ENCODE results near the gene DCDC1.

Gene DCDC1, protein sequence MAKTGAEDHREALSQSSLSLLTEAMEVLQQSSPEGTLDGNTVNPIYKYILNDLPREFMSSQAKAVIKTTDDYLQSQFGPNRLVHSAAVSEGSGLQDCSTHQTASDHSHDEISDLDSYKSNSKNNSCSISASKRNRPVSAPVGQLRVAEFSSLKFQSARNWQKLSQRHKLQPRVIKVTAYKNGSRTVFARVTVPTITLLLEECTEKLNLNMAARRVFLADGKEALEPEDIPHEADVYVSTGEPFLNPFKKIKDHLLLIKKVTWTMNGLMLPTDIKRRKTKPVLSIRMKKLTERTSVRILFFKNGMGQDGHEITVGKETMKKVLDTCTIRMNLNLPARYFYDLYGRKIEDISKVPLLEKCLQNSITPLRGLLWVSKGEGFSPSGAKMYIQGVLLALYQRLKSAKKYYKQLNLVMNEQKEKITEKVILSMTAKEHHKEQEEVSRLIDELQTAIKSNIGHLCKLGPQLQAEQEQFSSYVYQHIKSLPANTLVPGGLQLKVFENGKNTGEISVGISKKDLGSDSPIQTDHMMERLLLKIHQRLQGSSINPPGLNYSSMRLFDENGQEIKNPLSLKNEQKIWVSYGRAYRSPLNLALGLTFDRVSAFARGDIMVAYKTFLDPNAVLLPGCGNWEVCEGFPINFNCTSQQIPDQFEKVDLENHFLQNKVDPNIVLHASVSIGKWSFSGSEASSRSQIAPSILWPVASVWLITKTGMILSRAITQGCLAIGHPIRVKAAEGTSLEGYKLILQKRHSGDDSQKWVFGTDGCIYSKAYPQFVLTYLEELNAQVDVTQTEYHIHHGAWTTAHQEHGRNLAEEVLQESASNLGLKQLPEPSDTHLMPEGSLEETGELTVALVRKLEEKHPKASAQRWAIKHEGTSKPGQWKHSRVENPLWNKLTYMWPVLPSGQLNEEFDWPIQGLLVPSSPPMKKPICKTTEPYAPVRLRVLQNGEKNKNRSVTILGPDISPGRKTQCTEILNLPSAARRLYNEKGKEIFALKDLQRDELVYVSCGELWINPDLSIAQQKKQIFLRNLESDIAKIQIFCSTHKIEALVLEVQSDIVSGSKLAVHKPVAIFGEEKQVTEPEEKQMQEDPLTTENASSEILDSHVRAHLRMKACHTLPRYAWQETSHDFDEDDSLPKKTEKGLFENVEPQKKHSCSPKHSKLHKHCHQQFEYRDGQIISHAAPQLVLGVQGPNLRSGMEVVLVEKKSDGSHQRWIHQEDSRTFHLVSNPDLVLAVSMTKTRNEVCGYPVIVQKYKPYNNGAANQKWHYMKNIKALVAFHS (N-terminal part only)

DNA sequence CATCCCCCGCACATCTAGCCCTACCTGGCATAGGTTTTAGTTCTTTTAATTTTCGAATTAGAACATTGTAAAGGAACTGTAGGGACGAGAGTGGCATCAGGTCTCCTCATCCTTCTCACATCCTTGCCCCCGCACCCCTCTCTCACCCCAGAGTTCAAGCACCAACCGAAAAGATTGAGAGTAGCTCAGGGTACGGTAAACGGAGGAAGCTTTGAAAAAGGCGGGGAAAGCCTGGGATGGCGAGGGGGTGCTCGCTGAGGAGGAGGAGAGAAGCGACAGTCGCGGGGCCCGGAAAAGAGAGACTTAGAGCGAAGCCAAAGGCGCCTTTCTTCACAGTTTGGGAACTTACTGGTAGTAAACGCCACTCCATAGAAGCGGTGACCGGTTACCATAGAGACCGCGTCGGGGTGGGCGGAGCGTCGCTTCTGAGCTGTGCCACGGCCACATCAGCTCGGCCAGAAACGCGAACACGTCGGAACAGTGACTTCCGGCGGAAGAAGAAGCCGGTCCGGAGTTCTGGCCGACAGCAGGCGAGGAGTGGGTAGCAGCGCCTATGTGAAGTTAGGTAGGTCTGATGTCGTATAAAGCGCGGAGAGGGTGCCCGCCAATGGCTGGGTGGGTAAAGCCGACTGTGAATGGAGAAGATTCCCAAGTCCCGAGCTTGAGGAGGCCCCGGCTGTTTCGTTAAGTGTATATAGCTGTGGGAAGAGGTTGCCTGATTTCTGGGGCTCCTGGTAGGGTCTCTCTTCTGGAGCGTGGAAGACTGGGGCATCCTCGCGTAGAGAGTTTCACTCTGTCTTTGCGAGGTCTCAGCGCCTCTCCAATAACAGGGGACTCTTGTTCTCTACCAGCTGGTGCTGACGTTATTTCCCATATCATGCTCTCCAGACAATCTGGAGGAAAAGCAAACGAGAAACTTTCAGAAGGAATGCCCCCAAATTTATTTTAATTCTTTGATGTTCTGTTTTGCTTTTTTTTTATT is at the start of gene DCDC1, which contains the start of gene DNAJC24:
TSS of gene DCDC1 (minus strand) at position 392 of the 982 bp plus-strand sequence. CDS start 41,459 bp downstream, outside the sequence.
TSS of gene DNAJC24 (plus strand) at position 513 of the 982 bp plus-strand sequence. CDS start 889 bp downstream, outside the sequence.
- peak; percentile 96 for DNase-seq

DNA sequence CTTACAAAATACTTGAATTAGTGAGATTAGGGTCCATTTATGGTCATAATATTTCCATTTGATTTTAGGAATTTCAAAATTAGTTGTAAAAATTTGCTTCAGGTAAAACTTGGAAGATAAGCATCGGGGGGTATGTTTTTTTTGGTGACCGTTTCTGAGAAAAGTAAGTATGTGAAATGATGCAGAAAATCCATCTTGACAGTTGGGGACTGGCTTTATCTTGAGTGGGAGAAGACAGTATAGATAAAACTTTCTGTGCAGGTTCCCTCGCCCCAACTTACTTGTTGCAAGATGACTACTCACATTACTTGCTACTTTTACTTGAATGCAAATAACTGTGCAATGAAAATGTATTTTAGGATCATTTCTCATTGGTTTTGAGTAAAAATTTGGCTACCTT is 49.6 kb upstream of the DCDC1 start:
- DNase-seq, result no peak

DNA sequence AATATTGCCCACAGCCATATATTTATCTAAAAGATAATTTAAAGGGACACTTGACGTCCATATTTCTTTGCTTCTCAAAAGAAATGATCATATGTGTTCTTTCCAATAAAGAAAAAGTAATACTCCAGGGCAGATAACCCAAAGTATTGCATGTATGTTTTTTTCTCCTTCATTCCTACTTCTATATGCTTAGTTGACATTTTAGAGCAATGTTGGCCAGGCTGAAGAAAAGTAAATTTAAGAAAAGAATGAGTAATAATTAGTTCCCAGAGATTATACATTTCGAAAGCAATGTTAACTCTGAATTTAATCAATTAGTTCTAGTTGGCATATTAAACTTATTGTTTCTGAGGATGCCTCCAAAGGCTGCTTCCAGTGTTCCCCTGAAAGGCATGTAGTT is 48.3 kb upstream of the DCDC1 start:
- DNase-seq, result no peak

DNA sequence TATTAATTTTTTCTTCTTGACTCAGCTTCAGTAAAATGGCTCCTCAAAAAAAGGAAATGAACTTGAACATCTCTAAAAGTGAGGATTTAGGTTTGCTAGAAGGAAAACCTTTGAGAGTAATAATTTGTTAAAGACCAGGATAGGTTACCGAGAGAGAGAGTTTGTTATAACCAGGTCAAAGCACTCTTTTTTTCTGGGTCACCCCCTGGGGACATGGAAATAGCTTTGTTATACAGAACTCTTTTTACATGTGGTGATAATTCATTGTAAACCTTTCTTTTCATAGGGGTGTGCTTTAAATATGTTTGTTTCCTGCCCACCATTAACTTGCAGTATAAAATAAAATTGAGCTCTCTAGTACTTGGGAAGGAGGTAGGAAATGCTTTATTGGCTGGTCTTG is 47.8 kb upstream of the DCDC1 start:
- DNase-seq, result no peak

DNA sequence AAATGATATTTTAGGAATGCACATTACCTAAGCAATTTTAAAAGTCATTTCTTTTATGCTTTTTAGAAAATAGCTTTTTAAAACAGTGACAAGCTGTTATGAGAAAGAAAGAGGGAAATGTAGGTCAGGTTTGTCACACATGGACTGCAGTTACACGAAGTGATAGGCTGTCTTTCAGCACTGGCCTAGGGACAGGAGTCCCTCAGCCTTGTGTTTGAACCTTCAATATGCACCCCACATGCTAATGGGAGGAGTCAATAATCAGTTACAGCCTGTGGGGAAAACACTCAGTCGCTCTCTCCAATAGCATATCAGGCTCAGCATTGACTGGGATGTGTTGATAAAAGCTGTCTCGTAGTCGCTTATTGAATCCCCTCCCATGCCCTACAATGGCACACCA is 45.9 kb upstream of the DCDC1 start:
- DNase-seq, result no peak

DNA sequence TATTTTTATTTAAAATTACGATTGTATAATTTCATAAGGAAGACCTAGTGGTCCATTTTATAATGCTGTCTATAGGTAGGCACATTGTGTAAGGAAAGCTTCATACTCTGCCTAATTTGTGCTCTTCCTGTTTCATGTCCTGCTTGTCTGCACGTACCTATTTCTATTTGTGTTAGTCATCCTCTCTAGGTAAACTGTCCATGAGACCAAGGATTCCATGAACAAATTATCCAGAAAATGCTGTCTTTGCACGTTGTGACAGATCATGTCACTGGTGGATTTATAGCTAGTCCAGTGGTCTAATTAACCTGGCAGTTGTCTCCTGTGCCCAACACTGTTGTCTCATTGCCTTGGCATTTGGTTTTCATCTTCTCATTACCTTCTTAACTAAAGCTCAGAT is 44.8 kb upstream of the DCDC1 start:
- no peak for DNase-seq

DNA sequence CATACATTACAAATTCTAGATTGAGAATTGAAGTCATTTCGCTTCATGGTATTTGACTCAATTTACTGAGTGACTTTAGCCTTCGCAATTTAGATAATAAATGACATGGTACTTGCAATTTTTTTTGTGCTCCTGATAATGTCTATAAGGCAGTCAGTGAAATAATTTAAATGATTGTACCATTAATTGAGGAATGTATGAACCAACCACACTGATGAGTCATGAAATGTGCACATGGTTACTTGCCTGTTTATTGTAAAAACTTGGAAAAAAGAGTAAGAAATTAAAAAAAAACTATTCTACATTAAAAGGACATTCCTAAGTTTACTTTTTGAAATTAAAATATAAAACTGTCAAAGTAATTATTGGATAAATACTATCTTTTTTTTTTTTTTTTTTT is 43.4 kb upstream of the DCDC1 start:
- DNase-seq, result no peak

DNA sequence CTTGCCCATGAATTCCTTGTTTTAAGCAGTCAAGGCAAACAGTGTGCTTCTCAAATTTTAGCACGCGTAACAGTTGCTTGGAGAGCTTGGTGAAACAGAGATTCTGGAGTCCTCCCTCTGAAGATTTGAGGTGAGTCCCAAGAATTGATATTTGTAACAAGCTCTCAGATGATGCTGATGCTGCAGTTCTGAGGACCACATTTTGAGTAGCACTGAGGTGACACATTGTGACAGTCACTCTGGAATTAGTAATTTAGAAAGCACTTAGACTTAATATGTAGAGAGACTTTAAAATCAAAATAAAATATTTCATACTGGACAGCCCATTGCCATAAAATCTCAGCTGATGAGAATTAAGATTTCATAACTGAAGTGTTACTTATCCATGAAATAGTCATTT is 38.7 kb upstream of the DCDC1 start:
- no peak for DNase-seq

DNA sequence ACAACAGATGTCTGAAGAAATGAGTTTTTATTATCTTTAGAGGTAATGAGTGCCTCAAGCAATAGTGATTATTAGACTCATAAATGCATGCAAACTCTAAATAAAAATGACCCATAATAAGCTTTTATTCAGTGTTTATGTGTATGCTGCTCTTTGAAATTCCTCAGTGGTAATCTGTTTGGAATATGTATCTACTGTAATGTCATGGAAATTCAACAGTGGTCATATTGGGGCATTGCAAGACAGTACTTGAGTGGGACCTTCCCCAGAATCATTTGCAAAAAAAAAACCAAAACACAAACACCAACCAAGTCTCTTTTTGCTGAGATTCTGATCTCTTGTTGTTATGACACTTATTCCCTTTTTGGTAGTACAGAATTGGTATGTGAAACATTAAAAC is 35.1 kb upstream of the DCDC1 start:
- no peak for DNase-seq

DNA sequence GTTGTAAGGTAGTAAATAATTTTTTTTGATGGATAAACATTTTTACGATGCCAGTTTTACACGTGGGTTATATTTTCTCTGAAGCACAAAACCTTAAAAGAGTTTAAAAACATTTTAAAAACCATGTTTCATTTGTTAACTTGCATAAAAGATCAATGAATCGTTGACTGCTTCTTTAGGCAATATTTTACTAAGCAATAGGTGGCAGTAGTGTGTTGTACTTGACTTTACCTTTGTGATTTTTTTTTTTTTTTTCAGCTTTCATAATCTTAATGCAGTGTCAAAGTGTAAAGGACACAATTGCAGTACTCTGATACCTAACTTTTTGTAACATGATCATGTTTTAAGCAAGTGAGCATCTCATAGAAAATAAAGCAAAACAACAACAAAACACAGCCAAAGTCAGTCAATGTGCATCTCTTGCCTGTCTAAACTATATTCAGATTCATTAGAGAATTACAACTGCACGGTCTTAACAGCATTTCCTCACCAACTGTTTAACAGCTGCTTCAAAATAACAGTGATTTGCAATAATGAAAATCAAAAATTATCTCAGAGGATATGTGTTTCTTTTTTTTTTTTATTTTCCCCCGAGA is 27.8 kb upstream of the DCDC1 start:
- DNase-seq, result peak; percentile 73

DNA sequence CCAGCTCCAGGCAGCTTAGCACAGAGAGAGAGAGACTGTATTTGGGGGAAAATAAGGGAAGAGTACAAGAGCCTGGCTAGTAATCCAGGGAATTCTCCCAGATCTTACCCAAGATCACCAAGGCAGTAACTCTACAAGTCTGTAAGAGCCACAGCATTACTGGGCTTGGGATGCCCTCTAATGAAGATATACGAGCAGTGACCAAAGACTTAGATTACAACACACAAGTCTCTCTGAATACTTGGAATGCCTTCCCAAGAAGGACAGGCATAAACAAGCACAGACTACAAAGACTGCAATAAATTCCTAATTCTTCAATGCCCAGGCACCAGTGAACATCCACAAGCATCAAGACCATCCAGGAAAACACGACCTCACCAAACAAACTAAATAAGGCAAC is 17.8 kb upstream of the DCDC1 start:
- no peak for DNase-seq

DNA sequence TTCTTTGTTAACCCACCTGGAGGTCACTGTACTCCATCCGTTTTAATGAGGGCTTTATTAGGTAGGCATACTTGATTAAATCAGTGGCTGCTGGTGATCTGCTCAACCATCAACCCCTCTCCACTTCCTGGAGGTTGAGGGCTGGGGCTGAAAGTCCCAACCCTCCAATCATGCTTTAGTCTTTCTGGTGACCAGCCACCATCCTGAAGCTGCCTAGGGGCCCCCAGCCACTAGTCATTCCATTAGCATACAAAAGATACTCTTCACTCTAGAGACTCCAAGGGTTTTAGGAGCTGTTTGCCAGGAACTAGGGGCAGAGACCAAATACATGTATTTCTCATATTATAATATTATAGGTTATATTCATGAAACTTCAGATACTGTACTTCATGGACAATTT is 13.6 kb upstream of the DCDC1 start:
- DNase-seq, result no peak

DNA sequence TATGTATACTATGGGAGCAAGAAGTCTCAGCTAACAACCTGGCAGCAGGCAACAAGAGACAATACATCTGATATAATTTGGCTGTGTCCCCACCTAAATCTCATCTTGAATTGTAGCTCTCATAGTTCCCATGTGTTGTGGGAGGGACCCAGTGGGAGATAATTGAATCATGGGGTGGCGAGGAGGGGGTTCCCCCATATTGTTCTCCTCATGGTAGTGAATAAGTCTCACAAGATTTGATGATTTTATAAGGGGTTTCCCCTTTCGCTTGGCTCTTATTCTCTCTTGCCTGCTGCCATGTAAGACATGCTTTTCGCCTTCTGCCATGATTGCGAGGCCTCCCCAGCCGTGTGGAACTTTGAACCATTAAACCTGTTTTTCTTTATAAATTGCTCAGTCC is 6.3 kb upstream of the DCDC1 start:
- no peak for DNase-seq

DNA sequence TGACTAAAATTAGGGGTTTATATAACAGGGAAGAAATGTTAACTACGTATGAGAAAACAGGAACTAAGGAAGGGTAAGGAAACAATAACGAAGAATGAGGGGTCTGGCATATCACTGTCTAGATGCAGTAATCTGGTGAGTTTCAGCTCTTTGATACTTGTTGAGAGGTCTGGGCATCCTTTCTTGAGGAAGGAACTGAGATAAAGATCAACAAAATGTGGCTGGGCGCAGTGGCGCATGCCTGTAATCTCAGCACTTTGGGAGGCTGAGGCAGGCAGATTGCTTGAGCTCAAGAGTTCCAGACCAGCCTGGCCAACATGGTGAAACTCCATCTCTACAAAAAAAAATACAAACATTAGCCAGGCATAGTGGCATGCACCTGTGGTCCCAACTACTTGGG is 2.7 kb downstream of the DCDC1 start:
- no peak for DNase-seq

DNA sequence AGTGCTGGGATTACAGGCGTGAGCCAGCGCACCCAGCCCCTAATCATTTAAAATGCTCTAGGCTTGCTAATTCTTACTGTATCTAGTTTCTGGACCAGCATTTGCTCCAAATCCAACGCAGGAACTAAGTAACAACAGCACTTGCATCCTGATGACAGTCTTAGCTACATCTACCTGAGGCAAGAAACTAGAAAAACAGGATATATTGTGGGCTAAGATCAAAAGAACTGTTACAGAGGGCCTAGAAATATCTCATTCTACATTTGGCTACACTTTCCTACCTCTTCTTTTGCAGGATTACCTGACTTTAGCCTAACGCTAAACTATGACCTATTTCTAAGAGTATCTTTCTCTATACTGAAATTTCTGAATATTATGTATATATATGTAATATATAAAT is 7.8 kb downstream of the DCDC1 start:
- no peak for DNase-seq

DNA sequence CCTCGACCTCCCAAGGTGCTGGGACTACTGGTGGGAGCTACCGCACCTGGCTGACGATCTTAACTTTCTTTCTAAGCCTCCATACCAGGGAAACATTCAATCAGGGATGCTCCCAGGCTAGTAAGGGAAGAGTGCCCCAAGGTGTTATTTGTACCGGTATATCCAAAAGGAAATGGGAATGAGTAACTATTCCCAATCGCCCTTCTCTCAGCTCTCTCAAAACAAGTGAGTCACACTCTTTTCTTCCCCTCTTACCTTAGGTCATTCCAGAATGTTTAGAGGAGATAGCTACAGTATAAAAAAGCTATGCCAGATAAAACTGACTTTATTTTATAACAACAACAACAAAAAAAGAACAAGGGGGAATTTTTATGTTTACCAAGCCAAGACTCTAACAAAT is 13.7 kb downstream of the DCDC1 start:
- DNase-seq, result no peak

DNA sequence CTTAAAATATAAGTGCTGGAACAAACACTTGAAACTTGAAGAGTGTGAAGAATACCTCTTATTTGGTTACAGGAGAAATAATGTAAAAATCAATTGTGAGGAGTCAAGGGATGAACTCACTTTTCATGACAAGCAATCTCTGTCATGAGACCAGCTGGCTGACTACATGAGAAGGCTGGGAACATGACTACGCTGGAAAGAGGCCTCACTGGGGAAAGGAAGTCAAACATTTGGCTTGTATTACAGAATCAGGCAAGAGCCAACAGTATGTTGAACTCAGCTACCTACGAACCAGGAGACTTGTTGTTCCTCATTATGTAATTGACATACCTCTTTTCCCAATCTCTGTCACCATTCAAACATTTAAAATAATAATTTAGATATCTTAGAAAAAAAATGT is 14.4 kb downstream of the DCDC1 start:
- DNase-seq, result no peak

DNA sequence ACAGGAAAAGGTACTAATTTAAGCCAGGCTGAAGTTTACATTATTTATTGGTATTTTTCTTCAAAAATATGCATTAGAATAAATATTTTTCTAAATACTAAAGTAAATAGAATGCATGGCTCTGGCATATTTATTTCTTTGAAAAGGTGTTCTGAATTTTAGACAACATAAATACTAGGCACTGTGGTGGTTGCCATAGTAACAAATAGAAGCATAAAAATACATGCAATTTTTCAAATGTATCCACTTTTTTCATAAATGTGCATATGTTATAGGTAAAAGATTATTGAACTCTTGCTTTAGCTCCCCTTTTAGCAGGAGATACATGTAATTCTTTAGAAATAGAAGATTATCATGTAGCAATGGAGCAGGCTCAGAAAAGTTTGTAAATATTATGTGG is 18.4 kb downstream of the DCDC1 start:
- DNase-seq, result no peak

DNA sequence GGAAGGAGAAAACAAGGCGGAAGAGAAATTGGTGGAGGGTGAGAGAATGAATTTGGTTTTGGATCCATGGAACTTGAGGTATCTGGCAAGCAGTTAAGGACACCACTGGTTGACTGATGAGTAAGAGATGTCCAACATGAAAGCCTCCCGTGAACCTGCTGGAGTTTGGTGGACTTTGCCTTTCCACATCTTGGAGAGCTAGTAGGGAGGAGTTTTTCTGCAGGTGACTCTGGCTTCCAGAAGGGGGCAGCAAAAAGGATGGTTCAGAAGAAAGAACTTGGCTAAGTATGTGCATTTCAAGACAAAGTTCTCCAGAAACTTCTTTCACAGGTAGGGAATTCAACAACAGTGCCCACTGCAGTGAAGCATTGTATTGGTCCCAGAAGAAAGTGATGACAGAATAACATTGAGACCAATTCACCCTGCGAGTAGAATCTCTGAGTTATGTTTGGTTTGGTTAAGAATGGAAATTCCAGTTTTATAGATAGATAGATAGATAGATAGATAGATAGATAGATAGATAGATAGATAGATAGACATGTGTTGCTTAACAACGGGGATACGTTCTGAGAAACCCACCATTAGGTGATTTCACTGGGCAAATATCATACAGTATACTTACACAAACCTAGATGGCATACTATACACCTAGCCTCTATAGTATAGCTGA is 28.5 kb downstream of the DCDC1 start:
- no peak for DNase-seq

DNA sequence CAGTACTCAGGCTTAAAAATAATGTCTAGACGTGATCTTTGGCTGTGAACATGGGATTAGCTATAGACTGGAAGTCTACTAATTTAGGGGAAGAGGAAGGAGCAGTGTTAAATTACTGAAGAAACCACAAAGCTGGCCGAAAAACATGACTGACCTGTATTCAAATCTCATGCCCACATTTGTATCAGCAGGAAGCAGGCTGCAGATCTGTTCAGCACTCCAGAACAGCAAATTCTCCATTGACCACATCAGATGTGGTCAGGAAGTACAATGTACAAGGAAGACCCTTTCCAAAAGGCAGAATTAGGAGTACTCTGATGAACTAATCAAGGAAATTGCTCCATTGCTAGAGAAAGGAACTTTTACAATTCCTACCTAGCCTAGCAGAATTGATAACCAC is 31.7 kb downstream of the DCDC1 start:
- DNase-seq, result no peak

DNA sequence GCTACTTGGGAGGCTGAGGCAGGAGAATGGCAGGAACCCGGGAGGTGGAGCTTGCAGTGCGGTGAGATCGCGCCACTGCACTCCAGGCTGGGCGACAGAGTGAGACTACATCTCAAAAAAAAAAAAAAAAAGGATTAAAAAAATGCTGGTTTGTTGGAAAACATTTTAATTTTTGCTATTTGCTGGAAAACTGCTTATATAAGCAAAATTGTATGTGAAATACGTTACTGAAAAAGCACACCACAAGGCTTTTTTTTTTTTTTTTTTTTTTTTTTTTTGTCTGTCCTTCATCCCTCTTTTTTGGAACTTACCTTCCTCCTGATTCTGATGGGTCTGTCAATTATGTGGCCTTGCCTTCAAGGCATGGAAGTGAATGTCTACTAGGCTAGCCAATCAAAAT is 40.8 kb downstream of the DCDC1 start:
- no peak for DNase-seq
